PFSK-1 (cell line): ENCODE results near the gene KRT20.

Source experiments
- FOXP2 ChIP-seq: optimal IDR thresholded peaks from 2 replicates; pipeline ENCODE3; 2011; ENCODE audit warnings: borderline replicate concordance, control low read depth, inconsistent platforms; ENCODE audit not compliant: insufficient read depth; ENCODE audit errors: extremely low read length, extremely low read depth
- POLR2AphosphoS5 ChIP-seq: IDR thresholded peaks from 2 replicates; pipeline ENCODE4 v1.6.1; 2012; ENCODE audit warnings: low read depth, mild to moderate bottlenecking, control low read depth, low read length, moderate library complexity
- REST ChIP-seq, 2 experiments: IDR thresholded peaks; 2 replicates each; pipeline versions ENCODE4 v1.6.1 to v1.8.0; 2011 to 2012; ENCODE audit warnings: low read depth in 2 of 2, low read length in 2 of 2, control low read depth in 1 of 2, inconsistent platforms in 1 of 2, mild to moderate bottlenecking in 1 of 2, moderate library complexity in 1 of 2; ENCODE audit not compliant: insufficient read depth in 1 of 2
- SIN3A ChIP-seq: IDR thresholded peaks from 2 replicates; pipeline ENCODE4 v1.6.1; 2012; ENCODE audit warnings: mild to moderate bottlenecking, low read length, moderate library complexity, borderline replicate concordance; ENCODE audit not compliant: insufficient read depth
- TAF1 ChIP-seq: IDR thresholded peaks from 2 replicates; pipeline ENCODE4 v1.6.1; 2012; ENCODE audit warnings: low read length, control low read depth, borderline replicate concordance; ENCODE audit not compliant: insufficient read depth

The KRT20 gene

GRCh38 chr17:40833882-40834281, 51.2 kb downstream of the KRT20 start:
- TF ChIP-seq SIN3A (no peak), TAF1 (no peak), FOXP2 (no peak), REST (IDR thresholded peaks at IDR 0.05; ENCODE audit: insufficient read depth in 1 of 2, low read depth in 2 of 2, low read length in 2 of 2) (no peak), POLR2AphosphoS5 (no peak)

- TF ChIP-seq FOXP2 (no peak), REST (IDR thresholded peaks at IDR 0.05; ENCODE audit: insufficient read depth in 1 of 2, low read depth in 2 of 2, low read length in 2 of 2) (no peak), SIN3A (no peak), TAF1 (no peak), POLR2AphosphoS5 (no peak)
Observed at GRCh38 chr17:40832840-40833239, 52.2 kb downstream of the KRT20 start.

GRCh38 chr17:40830085-40830776, 54.8 kb downstream of the KRT20 start:
- TF ChIP-seq TAF1 = no peak
- TF ChIP-seq SIN3A = no peak
- TF ChIP-seq REST (IDR thresholded peaks at IDR 0.05; ENCODE audit: insufficient read depth in 1 of 2, low read depth in 2 of 2, low read length in 2 of 2) = no peak
- no peak for TF ChIP-seq POLR2AphosphoS5
- TF ChIP-seq FOXP2 = no peak

GRCh38 chr17:40828454-40829044, 56.5 kb downstream of the KRT20 start:
- TF ChIP-seq FOXP2 = no peak
- no peak for TF ChIP-seq TAF1
- no peak for TF ChIP-seq POLR2AphosphoS5
- TF ChIP-seq SIN3A = no peak
- TF ChIP-seq REST (IDR thresholded peaks at IDR 0.05; ENCODE audit: insufficient read depth in 1 of 2, low read depth in 2 of 2, low read length in 2 of 2) = no peak
